ENCODE data around the gene ITPK1.

GRCh38 chr14:92971601-92972180, 144.0 kb downstream of the ITPK1 start:
- TF ChIP-seq CTCF (IDR thresholded peaks at IDR 0.05) (no peak), TAF1 (IDR thresholded peaks at IDR 0.05; ENCODE audit: borderline replicate concordance, low read depth, low read length) (no peak), POLR2AphosphoS5 (IDR thresholded peaks at IDR 0.05; ENCODE audit: low read depth, low read length) (no peak), EZH2phosphoT487 (IDR thresholded peaks at IDR 0.05; ENCODE audit: borderline replicate concordance, low read depth) (no peak), CHD2 (IDR thresholded peaks at IDR 0.05; ENCODE audit: low read length, partially characterized antibody) (no peak), EP300 (IDR thresholded peaks at IDR 0.05; ENCODE audit: borderline replicate concordance in 1 of 2, low read depth in 1 of 2, low read length in 1 of 2) (no peak), YY1 (IDR thresholded peaks at IDR 0.05; ENCODE audit: low read depth) (no peak), MAX (IDR thresholded peaks at IDR 0.05; ENCODE audit: low read depth) (no peak), RFX5 (IDR thresholded peaks at IDR 0.05; ENCODE audit: low read length) (no peak), ELF1 (IDR thresholded peaks at IDR 0.05) (no peak), FOSL2 (IDR thresholded peaks at IDR 0.05; ENCODE audit: borderline replicate concordance, low read depth) (no peak)
- TF ChIP-seq, protein P1, sequence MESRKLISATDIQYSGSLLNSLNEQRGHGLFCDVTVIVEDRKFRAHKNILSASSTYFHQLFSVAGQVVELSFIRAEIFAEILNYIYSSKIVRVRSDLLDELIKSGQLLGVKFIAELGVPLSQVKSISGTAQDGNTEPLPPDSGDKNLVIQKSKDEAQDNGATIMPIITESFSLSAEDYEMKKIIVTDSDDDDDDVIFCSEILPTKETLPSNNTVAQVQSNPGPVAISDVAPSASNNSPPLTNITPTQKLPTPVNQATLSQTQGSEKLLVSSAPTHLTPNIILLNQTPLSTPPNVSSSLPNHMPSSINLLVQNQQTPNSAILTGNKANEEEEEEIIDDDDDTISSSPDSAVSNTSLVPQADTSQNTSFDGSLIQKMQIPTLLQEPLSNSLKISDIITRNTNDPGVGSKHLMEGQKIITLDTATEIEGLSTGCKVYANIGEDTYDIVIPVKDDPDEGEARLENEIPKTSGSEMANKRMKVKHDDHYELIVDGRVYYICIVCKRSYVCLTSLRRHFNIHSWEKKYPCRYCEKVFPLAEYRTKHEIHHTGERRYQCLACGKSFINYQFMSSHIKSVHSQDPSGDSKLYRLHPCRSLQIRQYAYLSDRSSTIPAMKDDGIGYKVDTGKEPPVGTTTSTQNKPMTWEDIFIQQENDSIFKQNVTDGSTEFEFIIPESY (IDR thresholded peaks at IDR 0.05; ENCODE audit: borderline replicate concordance, low read depth), result no peak
- TF ChIP-seq, protein P2, sequence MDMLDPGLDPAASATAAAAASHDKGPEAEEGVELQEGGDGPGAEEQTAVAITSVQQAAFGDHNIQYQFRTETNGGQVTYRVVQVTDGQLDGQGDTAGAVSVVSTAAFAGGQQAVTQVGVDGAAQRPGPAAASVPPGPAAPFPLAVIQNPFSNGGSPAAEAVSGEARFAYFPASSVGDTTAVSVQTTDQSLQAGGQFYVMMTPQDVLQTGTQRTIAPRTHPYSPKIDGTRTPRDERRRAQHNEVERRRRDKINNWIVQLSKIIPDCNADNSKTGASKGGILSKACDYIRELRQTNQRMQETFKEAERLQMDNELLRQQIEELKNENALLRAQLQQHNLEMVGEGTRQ (IDR thresholded peaks at IDR 0.05; ENCODE audit: borderline replicate concordance, low read depth, low read length), result no peak

Measured in SK-N-SH (cell line).